Inflammatory macrophage treated with lipopolysaccharide for 1 hour (primary cell): ENCODE measurements around the gene SLC24A4.
A peak's percentile ranks its signal among the peaks of the same experiment; 100 is the strongest.

Experiments
- DNase-seq, 2 donors: peaks; one replicate each; pipeline ENCODE4 v3.0.0-alpha.2; 2020 to 2022

Gene SLC24A4, protein sequence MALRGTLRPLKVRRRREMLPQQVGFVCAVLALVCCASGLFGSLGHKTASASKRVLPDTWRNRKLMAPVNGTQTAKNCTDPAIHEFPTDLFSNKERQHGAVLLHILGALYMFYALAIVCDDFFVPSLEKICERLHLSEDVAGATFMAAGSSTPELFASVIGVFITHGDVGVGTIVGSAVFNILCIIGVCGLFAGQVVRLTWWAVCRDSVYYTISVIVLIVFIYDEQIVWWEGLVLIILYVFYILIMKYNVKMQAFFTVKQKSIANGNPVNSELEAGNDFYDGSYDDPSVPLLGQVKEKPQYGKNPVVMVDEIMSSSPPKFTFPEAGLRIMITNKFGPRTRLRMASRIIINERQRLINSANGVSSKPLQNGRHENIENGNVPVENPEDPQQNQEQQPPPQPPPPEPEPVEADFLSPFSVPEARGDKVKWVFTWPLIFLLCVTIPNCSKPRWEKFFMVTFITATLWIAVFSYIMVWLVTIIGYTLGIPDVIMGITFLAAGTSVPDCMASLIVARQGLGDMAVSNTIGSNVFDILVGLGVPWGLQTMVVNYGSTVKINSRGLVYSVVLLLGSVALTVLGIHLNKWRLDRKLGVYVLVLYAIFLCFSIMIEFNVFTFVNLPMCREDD

DNA sequence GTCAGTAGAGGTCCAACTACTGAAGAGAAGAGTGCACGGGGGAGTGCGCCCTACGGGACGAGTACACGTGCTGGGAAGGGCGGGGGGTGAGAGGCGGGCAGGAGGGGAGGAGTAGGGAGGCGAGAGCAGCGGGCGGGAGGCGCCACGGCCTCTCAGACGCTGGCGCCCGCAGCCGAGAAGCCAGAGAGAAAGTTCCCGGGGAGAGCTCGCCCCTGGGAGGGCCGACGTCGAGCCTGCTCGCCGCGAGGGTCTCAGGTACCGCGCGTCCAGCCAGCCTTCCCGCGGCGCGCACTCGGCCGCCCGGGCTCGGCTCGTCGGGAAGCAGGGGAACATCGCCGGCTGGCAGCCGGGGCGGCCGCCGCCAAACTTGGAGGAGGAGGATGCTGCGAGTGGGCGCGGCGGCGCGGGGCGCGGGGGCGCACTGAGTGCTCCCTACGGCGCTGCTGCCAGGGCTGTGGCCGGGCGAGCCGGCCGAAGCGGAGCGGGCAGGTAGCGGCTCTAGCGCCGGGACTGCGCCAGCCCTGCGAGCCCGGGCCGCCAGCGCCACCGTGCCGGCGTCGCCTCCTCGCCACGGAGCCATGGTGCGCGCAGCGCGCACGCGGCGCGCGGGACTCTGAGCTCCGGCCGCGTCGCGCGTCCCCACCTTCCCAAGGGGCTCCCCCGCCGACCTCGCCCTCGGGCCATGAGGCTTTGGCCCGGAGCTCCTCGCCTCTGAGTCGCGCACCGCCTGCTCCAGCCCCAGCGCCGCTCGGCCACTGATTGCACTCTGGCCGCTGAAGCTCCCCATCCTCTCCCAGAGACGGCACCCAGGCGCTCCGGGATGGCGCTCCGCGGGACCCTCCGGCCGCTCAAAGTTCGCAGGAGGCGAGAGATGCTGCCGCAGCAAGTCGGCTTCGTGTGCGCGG lies at the start of gene SLC24A4:
Gene SLC24A4, plus strand, starts transcription at position 155 of the 905 bp plus-strand sequence. Its CDS starts 666 bp downstream, at position 821.
- peak in 1 of 2 donors; percentile 12 for DNase-seq

GRCh38 chr14:92273166-92273565 lies 49.8 kb upstream of the SLC24A4 start:
- no peak for DNase-seq

GRCh38 chr14:92274055-92274454 lies 48.9 kb upstream of the SLC24A4 start:
- DNase-seq, result no peak

DNA sequence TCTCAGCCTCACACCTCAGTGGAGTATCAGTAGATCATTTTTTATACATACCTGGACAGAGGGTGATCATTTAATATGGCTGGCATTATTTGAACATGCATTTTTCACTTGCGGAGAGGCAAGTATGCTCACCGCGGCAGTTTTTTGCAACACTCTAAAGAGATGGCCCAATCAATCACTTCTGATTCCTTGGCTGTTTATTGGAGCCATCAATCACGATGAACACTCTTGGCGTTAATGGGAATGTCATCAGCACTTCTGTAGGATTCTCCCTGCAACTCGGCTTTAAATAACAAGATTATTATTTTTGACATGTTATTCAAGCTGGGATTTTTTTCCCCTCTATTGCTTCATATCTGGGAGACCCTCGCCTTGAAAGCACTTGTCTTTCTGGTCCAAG lies 46.9 kb upstream of the SLC24A4 start:
- no peak for DNase-seq

DNA sequence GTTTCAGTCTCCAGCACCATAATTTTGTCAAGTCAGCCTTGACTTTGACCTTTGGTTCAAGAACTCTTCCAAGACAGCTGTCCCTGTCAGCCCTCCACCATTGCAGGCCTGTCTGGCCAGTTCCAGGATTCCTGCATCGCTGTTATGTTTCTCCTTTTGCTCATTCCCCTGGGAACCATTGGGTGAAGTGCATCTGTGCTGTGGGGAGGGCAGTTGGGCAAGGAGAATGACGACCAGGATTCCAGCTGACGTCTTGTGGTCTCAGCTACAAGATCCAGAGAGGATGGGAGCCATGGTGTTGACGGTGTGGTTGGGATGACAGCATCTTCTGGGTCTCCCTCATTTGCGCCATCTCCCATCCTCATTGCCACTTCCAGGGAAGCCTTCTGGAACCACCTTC lies 45.9 kb upstream of the SLC24A4 start:
- DNase-seq, result no peak

DNA sequence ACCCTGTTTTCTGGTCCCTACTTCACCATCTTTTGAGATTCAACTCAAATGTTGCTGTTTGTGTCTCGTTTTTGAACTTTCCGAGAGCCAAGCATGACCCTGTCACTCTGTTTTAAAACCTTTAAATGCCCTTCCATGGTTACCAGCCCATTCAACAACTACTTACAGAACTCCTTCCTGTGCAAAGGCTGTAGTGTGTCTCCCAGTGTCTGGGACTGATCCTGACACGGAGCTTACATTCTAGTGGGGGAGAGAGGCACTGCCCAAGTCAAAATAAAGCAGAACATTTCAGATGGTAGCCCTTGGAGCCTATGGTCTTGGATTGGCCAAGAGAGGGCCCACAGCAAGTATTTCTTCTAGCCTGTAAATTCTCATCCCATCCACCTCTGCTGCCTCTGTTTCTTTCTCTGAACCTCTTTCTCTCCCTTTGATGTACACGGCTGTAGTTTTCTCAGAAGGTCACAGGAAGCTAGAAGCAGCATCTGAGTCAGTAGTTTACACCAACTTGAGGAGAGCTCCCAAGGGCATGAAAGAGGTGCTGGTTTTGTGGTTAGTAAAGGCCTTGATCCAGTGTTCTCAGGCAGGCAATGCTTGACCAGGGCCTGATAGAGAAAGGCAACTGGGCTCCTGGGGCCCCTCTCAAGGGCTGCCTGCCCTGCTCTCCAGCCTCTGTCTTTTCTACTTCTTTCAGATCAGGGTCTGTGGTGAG lies 42.3 kb upstream of the SLC24A4 start:
- DNase-seq, result no peak

DNA sequence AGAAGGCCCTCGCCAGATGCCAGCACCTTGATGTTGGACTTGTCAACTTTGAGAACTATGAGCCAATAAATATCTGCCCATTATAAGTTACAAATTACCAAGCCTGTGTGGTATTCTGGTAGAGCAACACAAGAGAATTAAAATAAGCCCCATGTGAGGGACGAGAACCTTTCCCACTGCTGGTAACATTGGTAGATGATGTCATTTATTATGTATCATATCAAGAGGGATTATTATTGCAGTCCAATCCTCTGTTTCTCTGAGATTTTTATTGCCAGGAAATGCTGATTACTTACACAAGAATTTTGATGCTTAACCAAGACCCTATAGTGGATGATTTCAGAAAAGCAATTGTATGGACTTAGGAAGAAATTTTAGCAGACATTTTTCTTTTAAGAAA lies 40.3 kb upstream of the SLC24A4 start:
- DNase-seq, result no peak

DNA sequence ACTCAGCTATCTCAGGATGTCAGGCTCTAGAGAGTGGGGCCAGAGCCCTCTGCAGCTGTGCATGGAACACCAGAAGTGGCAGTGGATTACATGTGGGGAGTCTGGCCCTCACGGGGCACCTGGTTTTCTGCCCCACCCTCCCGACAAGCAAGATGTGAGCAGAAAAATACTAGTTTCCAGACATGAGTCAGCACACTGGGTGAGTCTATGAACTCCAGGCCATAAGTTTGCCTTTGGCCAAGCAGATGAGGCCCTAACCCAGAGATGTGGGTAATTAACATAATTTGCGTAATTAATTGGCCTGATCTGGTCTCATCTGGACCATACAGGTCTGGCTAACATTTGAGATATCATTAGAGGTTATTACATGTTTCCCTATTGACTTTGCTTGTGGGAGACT lies 37.7 kb upstream of the SLC24A4 start:
- no peak for DNase-seq

DNA sequence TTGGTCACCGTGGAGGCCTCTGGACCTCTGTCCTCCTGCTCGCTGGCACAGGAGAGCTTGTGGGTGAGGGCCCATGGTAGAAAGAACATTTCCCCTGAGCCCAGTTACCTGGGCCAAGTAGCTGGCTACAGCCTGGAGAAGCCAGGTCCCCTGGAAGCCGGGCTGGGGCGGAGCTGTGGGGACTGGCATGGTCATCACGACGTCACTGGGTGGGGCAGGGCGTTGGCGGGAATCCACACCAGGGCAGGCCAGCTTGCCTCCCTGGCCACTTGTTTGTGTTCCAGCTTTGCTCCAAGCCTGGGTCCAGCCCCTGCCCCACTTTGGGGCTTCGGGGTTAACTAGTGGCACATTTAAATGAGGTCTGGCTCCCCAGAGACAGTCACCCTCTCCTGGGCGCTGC lies 35.0 kb upstream of the SLC24A4 start:
- no peak for DNase-seq

GRCh38 chr14:92288994-92289660 lies 33.8 kb upstream of the SLC24A4 start:
- DNase-seq, result no peak

DNA sequence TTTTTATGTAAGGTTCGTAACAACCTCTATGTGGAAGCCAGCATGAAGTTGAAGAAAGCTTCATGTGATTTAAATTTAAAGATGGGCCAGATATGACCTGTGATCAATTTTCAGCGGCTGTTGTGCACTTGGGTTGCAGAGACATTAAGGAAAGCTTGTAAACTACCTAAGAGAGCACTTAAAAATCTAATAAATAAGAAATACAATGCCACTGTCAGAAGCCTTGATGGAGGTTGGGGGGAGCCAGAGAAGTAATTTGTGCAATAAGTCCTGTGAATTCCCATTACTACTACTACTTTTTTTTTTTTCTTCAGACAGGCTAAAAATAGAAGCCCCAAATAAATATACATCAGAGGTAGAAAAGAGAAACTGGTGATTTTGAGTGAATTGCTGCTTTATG lies 30.3 kb upstream of the SLC24A4 start:
- DNase-seq, result no peak

GRCh38 chr14:92294506-92294905 lies 28.5 kb upstream of the SLC24A4 start:
- DNase-seq, result no peak

GRCh38 chr14:92297818-92298595 lies 25.0 kb upstream of the SLC24A4 start:
- no peak for DNase-seq

GRCh38 chr14:92302481-92302880 lies 20.5 kb upstream of the SLC24A4 start:
- no peak for DNase-seq

DNA sequence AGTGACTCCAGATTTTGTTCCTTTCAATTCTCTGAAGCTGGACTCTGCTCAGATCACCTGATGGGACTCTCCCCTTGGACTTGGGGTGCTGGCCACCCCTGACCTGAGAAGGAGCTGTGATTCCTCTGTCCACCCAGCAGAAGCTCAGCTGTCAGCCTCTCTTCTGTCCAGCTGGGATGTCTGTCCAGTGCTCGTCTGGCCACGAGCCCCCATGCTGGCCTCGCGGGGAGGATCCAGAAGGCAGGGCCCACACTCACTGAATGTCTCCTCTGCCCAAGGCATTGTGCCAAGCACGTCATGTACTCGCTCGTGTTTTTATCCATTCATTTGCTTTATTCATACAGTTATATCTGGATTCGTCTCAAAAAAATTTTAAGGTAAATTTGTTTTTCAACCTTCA lies 14.2 kb upstream of the SLC24A4 start:
- no peak for DNase-seq

DNA sequence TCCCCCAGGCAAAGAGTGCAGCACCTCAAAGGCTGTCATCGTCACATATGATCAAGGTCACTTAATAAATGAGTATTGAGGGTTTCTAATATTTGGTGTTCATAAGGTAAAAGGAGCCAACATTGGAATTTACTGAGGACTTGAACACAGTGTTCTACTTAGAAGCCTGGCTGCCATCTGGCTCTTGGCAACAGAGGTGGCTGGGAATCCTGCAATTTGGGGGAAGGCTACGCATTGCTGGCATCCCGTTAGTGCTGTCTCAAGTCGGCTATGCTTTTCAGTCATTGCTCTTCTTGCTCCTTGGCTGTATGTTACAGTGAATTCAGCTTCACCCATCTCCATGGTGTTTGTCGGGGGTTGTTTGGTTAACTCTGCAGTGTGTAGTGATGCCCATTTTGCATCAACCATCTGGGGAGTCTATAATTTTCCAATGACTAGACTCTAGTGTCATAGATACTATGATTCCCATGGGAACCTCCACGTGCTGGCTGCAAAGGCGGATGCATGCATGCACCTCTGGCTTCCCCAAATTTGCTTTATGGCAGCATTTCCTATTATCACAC lies 12.9 kb upstream of the SLC24A4 start:
- no peak for DNase-seq

GRCh38 chr14:92310776-92311375 lies 12.1 kb upstream of the SLC24A4 start:
- no peak for DNase-seq

DNA sequence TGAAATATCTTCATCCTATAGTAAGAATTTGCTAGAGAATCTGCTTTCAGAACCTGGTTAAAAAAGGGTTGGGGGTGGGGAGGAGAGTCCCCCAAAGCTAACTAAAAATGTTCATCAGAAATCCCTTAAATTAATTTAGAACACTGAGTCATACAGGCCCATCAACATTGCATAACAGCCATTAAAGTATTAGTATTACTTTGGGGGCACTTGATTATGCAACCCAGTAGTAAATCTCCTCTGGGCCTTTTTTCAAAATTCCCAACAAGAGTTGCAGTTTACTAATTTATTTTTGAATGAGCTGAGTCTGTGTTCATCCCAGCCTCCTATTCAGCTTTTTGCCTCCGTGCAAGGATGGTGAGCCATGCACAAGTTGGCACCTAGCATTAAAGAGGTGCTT lies 8.8 kb upstream of the SLC24A4 start:
- DNase-seq, result no peak

DNA sequence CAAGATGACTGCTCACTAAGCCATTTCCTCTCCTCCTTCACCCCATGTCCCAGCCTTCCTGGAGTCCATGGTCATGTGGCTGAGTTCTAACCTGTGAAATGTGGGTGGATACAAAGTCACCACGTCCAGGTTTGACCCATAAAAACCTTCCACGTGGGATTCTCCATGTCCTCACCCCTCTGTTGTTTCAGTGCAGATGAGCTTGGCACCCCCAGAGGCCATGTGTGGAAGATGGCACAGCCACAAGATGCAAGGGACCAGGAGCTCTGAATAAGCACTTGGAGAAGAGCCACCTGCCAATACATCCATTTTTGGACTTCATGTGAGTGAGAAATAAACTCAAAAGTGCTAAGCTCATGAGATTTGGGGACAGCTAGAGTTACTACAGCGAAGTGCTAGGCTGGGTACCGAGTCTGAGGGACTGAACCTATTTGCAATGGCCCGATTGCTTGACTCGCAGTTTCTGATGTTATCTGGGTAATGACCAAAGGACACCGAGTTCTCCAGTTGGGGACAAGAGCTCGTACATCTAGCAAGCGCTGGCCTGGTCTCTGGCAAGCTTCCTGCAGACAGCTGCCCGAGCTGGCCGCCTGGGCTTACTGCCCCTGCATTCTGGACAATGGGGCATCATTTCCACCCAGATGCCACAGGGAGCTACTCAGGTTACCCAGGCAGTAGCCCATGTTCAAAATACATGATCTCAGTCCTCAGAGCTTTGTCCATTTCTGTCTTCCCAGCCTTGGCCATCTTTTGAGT lies 7.7 kb upstream of the SLC24A4 start:
- DNase-seq, result no peak

GRCh38 chr14:92316176-92316575 lies 6.8 kb upstream of the SLC24A4 start:
- DNase-seq, result no peak
